GM12878 (cell line): ENCODE results near the gene CTSH. TPM values are rescaled to one million over a fixed set of nuclear protein-coding genes. Genes with fewer than 3 reads are reported as not detected.
"Not testable (repeated sequence)": the region's sequence is repeated elsewhere in the genome, so short reads cannot be mapped to it uniquely, and the experiment has no call there.

ENCODE experiments used
- ATAC-seq: fragments of 200-7000 bp; cut with Tn5 transposase; 3 replicates; pipeline ENCODE4 v1.9.1; 2020; ENCODE audit warnings: mild to moderate bottlenecking, moderate library complexity
- BruUV-seq: library from RNA; stranded (reverse); fragments of 400-500 nt; replicated peaks from 2 replicates; lab custom pipeline; 2021; lab: Mats Ljungman, UMichigan
- CTCF ChIA-PET: fragments of 300-600 bp; sonication (Branson Sonifier 250); formaldehyde crosslinking; extraction: SDS; loops from one replicate; lab custom pipeline; 2021; ENCODE audit warnings: inconsistent platforms; lab: Yijun Ruan, JAX
- POLR2A ChIA-PET: fragments of 350-600 bp; formaldehyde crosslinking; extraction: SDS; loops from one replicate; lab custom pipeline; 2021; ENCODE audit warnings: inconsistent platforms; lab: Charles Lee
- RAD21 ChIA-PET: fragments of 300-600 bp; sonication (Branson Sonifier 250); formaldehyde crosslinking; loops from one replicate; lab custom pipeline; 2023; ENCODE audit warnings: antibody characterized with exemption; ENCODE audit not compliant: unreplicated experiment; lab: Charles Lee
- SMC1A ChIA-PET: fragments of 300-600 bp; sonication (Branson Sonifier 250); formaldehyde crosslinking; loops from one replicate; lab custom pipeline; 2023; ENCODE audit not compliant: unreplicated experiment, uncharacterized antibody; lab: Charles Lee
- DNase-seq: peaks from one replicate; pipeline ENCODE4 v3.0.0-alpha.2; 2011; ENCODE audit warnings: low read depth, low spot score
- FAIRE-seq: peaks from 3 replicates; lab custom pipeline; 2011; peaks lifted over from hg19 to GRCh38; lab: Jason Lieb, UNC
- H2AFZ ChIP-seq: 2 replicates; pipeline ENCODE4 v1.6.0; 2011; ENCODE audit warnings: low read depth, low read length, control low read depth; ENCODE audit not compliant: control insufficient read depth
- H3K27ac ChIP-seq: 2 replicates; pipeline ENCODE4 v1.5.1; 2011; ENCODE audit warnings: control low read depth; ENCODE audit not compliant: control insufficient read depth, insufficient read depth
- H3K27me3 ChIP-seq, 2 experiments: replicated peaks in 1 of 2; 2 replicates each; pipeline versions ENCODE4 v1.6.0 to v1.6.1; 2011; ENCODE audit warnings: low read length in 1 of 2; ENCODE audit not compliant: control insufficient read depth in 2 of 2, insufficient read depth in 2 of 2
- H3K36me3 ChIP-seq, 2 experiments: 2 replicates each; pipeline ENCODE4 v1.5.1; 2011; ENCODE audit warnings: low read length in 1 of 2; ENCODE audit not compliant: control insufficient read depth in 2 of 2, insufficient read depth in 2 of 2
- H3K4me1 ChIP-seq: 2 replicates; pipeline ENCODE4 v1.6.1; 2011; ENCODE audit warnings: mild to moderate bottlenecking, low read length, moderate library complexity, mixed read lengths; ENCODE audit not compliant: control insufficient read depth, insufficient read depth
- H3K4me2 ChIP-seq: 2 replicates; pipeline ENCODE4 v1.6.0; 2011; ENCODE audit warnings: control low read depth; ENCODE audit not compliant: control insufficient read depth, insufficient read depth
- H3K4me3 ChIP-seq: fragments of 200-600 bp; sonication (generic); 2 replicates; pipeline ENCODE4 v1.5.1; 2016
- H3K79me2 ChIP-seq: 2 replicates; pipeline ENCODE4 v1.6.0; 2011; ENCODE audit warnings: low read length; ENCODE audit not compliant: control insufficient read depth, insufficient read depth
- H3K9ac ChIP-seq: 2 replicates; pipeline ENCODE4 v1.8.0; 2011; ENCODE audit warnings: low read length, control low read depth, mixed read lengths; ENCODE audit not compliant: control insufficient read depth, insufficient read depth
- H3K9me3 ChIP-seq: replicated peaks from 3 replicates; pipeline ENCODE4 v1.5.1; 2011; ENCODE audit warnings: mild to moderate bottlenecking, low read length; ENCODE audit not compliant: control insufficient read depth, insufficient read depth
- H4K20me1 ChIP-seq: 2 replicates; pipeline ENCODE4 v1.6.0; 2011; ENCODE audit not compliant: control insufficient read depth, insufficient read depth
- ATF3 ChIP-seq: IDR thresholded peaks from 2 replicates; pipeline ENCODE4 v1.6.1; 2011; ENCODE audit warnings: low read depth, mild to moderate bottlenecking, low read length, moderate library complexity, borderline replicate concordance; ENCODE audit errors: extremely low read depth
- BHLHE40 ChIP-seq, 2 experiments: fragments of 450-650 bp in 1 of 2; IDR thresholded peaks; 2 replicates each; pipeline ENCODE4 v1.6.1; 2011 to 2017; ENCODE audit warnings: low read depth in 2 of 2, borderline replicate concordance in 1 of 2, improper control_type of control experiment in 1 of 2, low read length in 1 of 2, mild to moderate bottlenecking in 1 of 2
- CREM ChIP-seq: IDR thresholded peaks from 2 replicates; pipeline ENCODE4 v1.6.1; 2014; ENCODE audit warnings: antibody characterized with exemption, low read depth
- DPF2 ChIP-seq: fragments of 450-650 bp; IDR thresholded peaks from 2 replicates; pipeline ENCODE4 v1.6.1; 2017; ENCODE audit warnings: mild to moderate bottlenecking
- HCFC1 ChIP-seq: fragments of 150-350 bp; IDR thresholded peaks from 2 replicates; pipeline ENCODE4 v1.6.1; 2014; ENCODE audit warnings: low read length
- IKZF1 ChIP-seq: fragments of 450-650 bp; conservative IDR thresholded peaks from 2 replicates; pipeline ENCODE4 v1.6.1; 2017; ENCODE audit warnings: antibody characterized with exemption, mild to moderate bottlenecking
- NRF1 ChIP-seq: conservative IDR thresholded peaks from 2 replicates; pipeline ENCODE4 v1.6.1; 2011; ENCODE audit warnings: mild to moderate bottlenecking, low read depth, low read length, improper control_type of control experiment
- SIN3A ChIP-seq: IDR thresholded peaks from 2 replicates; pipeline ENCODE4 v1.6.1; 2012; ENCODE audit warnings: low read depth, low read length, improper control_type of control experiment
- SREBF1 ChIP-seq: IDR thresholded peaks from 2 replicates; pipeline ENCODE4 v1.6.1; 2012; ENCODE audit warnings: mild to moderate bottlenecking, low read length
- TCF12 ChIP-seq: IDR thresholded peaks from 2 replicates; pipeline ENCODE4 v1.6.1; 2011; ENCODE audit warnings: low read depth, mild to moderate bottlenecking, low read length
- WRNIP1 ChIP-seq: IDR thresholded peaks from 2 replicates; pipeline ENCODE4 v1.6.1; 2011; ENCODE audit warnings: low read depth, low read length, improper control_type of control experiment, borderline replicate concordance
- WGBS: methylation state at CpG from one replicate; pipeline ENCODE4 v1.1.6; 2016; ENCODE audit warnings: low lambda C conversion rate; ENCODE audit not compliant: insufficient replicate concordance, insufficient coverage; ENCODE audit errors: missing lambda C conversion rate; 5-methylcytosine and 5-hydroxymethylcytosine counted together
- in situ Hi-C: fragments of 300-500 bp; cut with MboI; formaldehyde crosslinking; loops from 9 replicates; pipeline ENCODE4 v1.14.3; 2018; ENCODE audit warnings: mixed read lengths
- intact Hi-C: fragments of 100-400 bp; cut with micrococcal nuclease; formaldehyde crosslinking; loops from one replicate; pipeline ENCODE4 v1.14.2; 2022; ENCODE audit not compliant: unreplicated experiment
- polyA plus RNA-seq, 11 experiments: library from polyadenylated mRNA; depleted of rRNA in 4 of 11; unstranded in 6 of 11; stranded (reverse) in 5 of 11; fragments of >200 nt; fragmentation: Nextera tagmentation in 4 of 11; fragmentation: Illumina TruSeq in 1 of 11; extraction: Ambion mirVana in 4 of 11; extraction: Trizol in 1 of 11; gene quantifications; 1 replicate in 1 of 11; 2 replicates in 10 of 11; pipeline versions ENCODE4 v1.2.1 to v1.2.3, GENCODE V29; 2011 to 2016; ENCODE audit warnings: inconsistent platforms in 2 of 11, missing spikeins in 2 of 11, low read depth in 1 of 11
- total RNA-seq, 4 experiments: library from RNA; depleted of rRNA in 3 of 4; stranded (reverse); fragments of >200 nt in 3 of 4; fragmentation: Illumina TruSeq in 1 of 4; extraction: Trizol in 1 of 4; gene quantifications; 2 replicates each; pipeline versions ENCODE4 v1.2.1 to v1.2.3, GENCODE V29; 2013 to 2021
- TF ChIP-seq, protein P1 (sequence below): fragments of 450-650 bp; IDR thresholded peaks from 2 replicates; pipeline ENCODE4 v1.6.1; 2017; ENCODE audit warnings: mild to moderate bottlenecking, moderate library complexity

Gene CTSH
- total and polyA plus RNA-seq, 10 of the 15 experiments (the other 5 are each of a cell fraction or from before 2014, with no cell fraction given): 30.2 to 1,212 (median 519) TPM

DNA sequence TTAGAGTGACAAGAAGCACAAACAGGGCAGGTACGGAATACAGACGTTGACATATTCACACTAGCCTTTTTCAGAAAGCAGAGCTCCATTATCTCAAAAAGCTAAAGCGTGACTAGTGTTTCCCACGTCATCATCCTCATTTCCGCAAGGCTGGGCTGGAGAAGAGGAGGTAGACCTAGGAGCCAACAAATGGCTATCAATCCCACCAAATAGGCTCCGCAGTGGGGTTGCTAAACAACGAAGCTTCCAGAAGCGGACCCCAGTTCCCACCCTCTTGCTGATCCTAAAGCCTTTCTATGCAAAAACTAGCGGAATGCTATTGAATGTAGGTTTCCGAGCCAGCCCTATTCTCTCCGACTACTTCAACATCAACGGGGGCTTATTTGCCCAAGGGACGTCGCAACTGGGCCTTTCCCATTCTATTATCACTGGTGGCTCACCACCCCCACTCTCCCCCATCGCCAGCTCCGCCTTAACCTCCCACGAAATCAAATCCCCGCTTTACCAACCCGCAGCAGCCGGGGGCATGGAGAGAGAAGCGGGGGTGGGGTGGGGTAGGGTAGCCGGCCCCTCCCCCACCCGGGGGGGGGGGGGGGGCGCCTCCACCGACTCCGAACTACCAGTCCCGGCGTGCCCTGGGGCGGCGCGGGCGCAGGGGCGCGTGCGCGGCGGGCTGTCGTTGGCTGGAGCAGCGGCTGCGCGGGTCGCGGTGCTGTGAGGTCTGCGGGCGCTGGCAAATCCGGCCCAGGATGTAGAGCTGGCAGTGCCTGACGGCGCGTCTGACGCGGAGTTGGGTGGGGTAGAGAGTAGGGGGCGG, 72.5 kb downstream of the CTSH start, which contains the start of gene MORF4L1 (continued):
- TF ChIP-seq ATF3 (peak; percentile 91), SREBF1 (0 out of 2 replicates have a peak, but pooled peaks have one; percentile 32), DPF2 (0 out of 2 replicates have a peak, but pooled peaks have one; percentile 4), HCFC1 (peak; percentile 93), NRF1 (peak; percentile 74), IKZF1 (peak; percentile 98), CREM (peak; percentile 95), BHLHE40 (IDR thresholded peaks at IDR 0.05; ENCODE audit: borderline replicate concordance in 1 of 2, low read depth in 2 of 2, low read length in 1 of 2) (peak in 1 of 2 experiments; percentile 72; a peak in 2 of 4 replicates), TCF12 (peak; percentile 84), WRNIP1 (0 out of 2 replicates have a peak, but pooled peaks have one; percentile 30), SIN3A (no peak)
- TF ChIP-seq, protein P1, sequence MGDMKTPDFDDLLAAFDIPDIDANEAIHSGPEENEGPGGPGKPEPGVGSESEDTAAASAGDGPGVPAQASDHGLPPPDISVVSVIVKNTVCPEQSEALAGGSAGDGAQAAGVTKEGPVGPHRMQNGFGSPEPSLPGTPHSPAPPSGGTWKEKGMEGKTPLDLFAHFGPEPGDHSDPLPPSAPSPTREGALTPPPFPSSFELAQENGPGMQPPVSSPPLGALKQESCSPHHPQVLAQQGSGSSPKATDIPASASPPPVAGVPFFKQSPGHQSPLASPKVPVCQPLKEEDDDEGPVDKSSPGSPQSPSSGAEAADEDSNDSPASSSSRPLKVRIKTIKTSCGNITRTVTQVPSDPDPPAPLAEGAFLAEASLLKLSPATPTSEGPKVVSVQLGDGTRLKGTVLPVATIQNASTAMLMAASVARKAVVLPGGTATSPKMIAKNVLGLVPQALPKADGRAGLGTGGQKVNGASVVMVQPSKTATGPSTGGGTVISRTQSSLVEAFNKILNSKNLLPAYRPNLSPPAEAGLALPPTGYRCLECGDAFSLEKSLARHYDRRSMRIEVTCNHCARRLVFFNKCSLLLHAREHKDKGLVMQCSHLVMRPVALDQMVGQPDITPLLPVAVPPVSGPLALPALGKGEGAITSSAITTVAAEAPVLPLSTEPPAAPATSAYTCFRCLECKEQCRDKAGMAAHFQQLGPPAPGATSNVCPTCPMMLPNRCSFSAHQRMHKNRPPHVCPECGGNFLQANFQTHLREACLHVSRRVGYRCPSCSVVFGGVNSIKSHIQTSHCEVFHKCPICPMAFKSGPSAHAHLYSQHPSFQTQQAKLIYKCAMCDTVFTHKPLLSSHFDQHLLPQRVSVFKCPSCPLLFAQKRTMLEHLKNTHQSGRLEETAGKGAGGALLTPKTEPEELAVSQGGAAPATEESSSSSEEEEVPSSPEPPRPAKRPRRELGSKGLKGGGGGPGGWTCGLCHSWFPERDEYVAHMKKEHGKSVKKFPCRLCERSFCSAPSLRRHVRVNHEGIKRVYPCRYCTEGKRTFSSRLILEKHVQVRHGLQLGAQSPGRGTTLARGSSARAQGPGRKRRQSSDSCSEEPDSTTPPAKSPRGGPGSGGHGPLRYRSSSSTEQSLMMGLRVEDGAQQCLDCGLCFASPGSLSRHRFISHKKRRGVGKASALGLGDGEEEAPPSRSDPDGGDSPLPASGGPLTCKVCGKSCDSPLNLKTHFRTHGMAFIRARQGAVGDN: 0 out of 2 replicates have a peak, but pooled peaks have one; percentile 47

DNA sequence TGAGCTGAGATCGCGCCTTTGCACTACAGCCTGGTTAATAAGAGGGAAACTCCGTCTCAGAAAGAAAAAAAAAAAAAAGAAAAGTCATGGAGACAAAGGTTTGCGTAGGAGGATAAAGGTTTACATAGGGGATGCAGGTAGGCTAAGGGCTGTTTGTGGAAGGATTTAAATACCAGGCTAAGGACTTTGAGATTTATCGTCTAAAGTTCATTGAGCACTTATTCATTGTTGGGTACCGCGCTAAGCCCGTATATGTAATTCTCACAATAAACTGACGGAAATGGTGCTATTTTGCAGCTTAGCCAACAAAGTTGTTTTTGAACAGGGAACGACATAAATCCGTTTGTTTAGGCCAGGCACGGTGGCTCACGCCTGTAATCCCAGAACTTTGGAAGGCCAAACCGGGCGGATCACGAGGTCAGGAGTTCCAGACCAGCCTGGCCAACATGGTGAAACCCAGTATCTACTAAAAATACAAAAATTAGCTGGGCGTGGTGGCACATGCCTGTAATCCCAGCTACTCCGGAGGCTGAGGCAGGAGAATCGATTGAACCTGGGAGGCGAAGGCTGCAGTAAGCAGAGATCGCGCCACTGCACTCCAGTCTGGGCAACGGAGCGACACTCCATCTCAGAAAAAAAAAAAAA, 73.2 kb downstream of the CTSH start:
- ChIA-PET RAD21 (interaction anchor here (0.6 to 0.7 kb wide), 2 partner anchors 13 to 27 kb away, joined by 3 read pairs; no protein-coding TSS in a partner anchor), CTCF (interaction anchor here (1.0 to 1.6 kb wide), 4 partner anchors 11 to 313 kb away, joined by 3 to 7 read pairs (median 4); no protein-coding TSS in a partner anchor), SMC1A (interaction anchor here (0.8 to 1.1 kb wide), 2 partner anchors 8 to 14 kb away, joined by 3 read pairs; no protein-coding TSS in a partner anchor), POLR2A (interaction anchor here (0.6 to 2.5 kb wide), 5 partner anchors 9 to 73 kb away, joined by 3 to 12 read pairs (median 5); partner anchors contain the start of gene CTSH)
- peaks cover 38% of the 10 kb centered on the region for H3K79me2 ChIP-seq
- BruUV-seq, H3K9ac ChIP-seq, H4K20me1 ChIP-seq, H3K9me3 ChIP-seq, H3K36me3 ChIP-seq, H3K27ac ChIP-seq, ATAC-seq, DNase-seq, H2AFZ ChIP-seq, FAIRE-seq, H3K27me3 ChIP-seq, in situ Hi-C loops, H3K4me1 ChIP-seq, H3K4me2 ChIP-seq, H3K4me3 ChIP-seq: not testable (repeated sequence)
- intact Hi-C loops: loop anchor here (2.0 kb wide), 2 partner anchors 73 to 115 kb away; partner anchors contain the start of gene CTSH
- 94% methylated on average over 21 of the region's 24 CpGs for WGBS
